ENCODE measurements around the gene FERMT1. TPM values are rescaled to one million over a fixed set of nuclear protein-coding genes. Genes with fewer than 3 reads are reported as not detected.

The FERMT1 gene
- total RNA-seq, 1 donor from 2014 or later: 9.8 TPM

GRCh38 chr20:6164421-6165341, 41.9 kb upstream of the FERMT1 start:
- TF ChIP-seq CTCF (IDR thresholded peaks at IDR 0.05): no peak
- TF ChIP-seq POLR2AphosphoS5 (IDR thresholded peaks at IDR 0.05; ENCODE audit: insufficient read depth in 1 of 2, low read depth in 1 of 2): peak in 1 of 2 donors; percentile 36
- H3K9me3 ChIP-seq: no peaks in the 10 kb centered on the region
- intact Hi-C loops (cut with DNase I): no loop called here
- H3K4me1 ChIP-seq: peaks cover 15% of the 10 kb centered on the region
- H3K36me3 ChIP-seq: no peaks in the 10 kb centered on the region
- no peak for DNase-seq (ENCODE audit: extremely low spot score in 2 of 2)
- no peak overlapping the region for H3K27ac ChIP-seq
- no peaks in the 10 kb centered on the region for H3K27me3 ChIP-seq
- no peak overlapping the region for H3K4me3 ChIP-seq

- Histone ChIP-seq H3K27me3 (no peaks in the 10 kb centered on the region), H3K4me3 (no peak overlapping the region), H3K27ac (no peak overlapping the region), H3K36me3 (no peaks in the 10 kb centered on the region), H3K4me1 (peaks cover 15% of the 10 kb centered on the region), H3K9me3 (no peaks in the 10 kb centered on the region)
- TF ChIP-seq POLR2A (IDR thresholded peaks at IDR 0.05): no peak
- no peak for TF ChIP-seq POLR2AphosphoS5 (IDR thresholded peaks at IDR 0.05; ENCODE audit: insufficient read depth in 1 of 2, low read depth in 1 of 2)
- DNase-seq (ENCODE audit: extremely low spot score in 2 of 2): no peak
- intact Hi-C loops (cut with DNase I): no loop called here
These were observed 37.9 kb upstream of the FERMT1 start for GRCh38 chr20:6160736-6161135.

GRCh38 chr20:6157345-6157744, 34.5 kb upstream of the FERMT1 start:
- Histone ChIP-seq H3K27ac (no peak overlapping the region), H3K36me3 (no peaks in the 10 kb centered on the region), H3K27me3 (no peaks in the 10 kb centered on the region), H3K4me1 (no peaks in the 10 kb centered on the region), H3K9me3 (no peaks in the 10 kb centered on the region), H3K4me3 (no peak overlapping the region)
- intact Hi-C loops (cut with DNase I): no loop called here
- DNase-seq (ENCODE audit: extremely low spot score in 2 of 2): no peak
- TF ChIP-seq POLR2AphosphoS5 (IDR thresholded peaks at IDR 0.05; ENCODE audit: insufficient read depth in 1 of 2, low read depth in 1 of 2) (no peak), POLR2A (IDR thresholded peaks at IDR 0.05) (no peak), CTCF (IDR thresholded peaks at IDR 0.05) (no peak)

- Histone ChIP-seq H3K27me3 (no peaks in the 10 kb centered on the region), H3K9me3 (no peaks in the 10 kb centered on the region), H3K4me1 (no peaks in the 10 kb centered on the region), H3K27ac (no peak overlapping the region), H3K36me3 (no peaks in the 10 kb centered on the region), H3K4me3 (no peak overlapping the region)
- DNase-seq (ENCODE audit: extremely low spot score in 2 of 2): no peak
- intact Hi-C loops (cut with DNase I): no loop called here
- TF ChIP-seq POLR2A (IDR thresholded peaks at IDR 0.05): no peak
- no peak for TF ChIP-seq POLR2AphosphoS5 (IDR thresholded peaks at IDR 0.05; ENCODE audit: insufficient read depth in 1 of 2, low read depth in 1 of 2)
- no peak for TF ChIP-seq CTCF (IDR thresholded peaks at IDR 0.05)
These were observed 29.9 kb upstream of the FERMT1 start for GRCh38 chr20:6152777-6153176.

GRCh38 chr20:6148073-6148472, 25.2 kb upstream of the FERMT1 start:
- H3K9me3 ChIP-seq: no peaks in the 10 kb centered on the region
- no peaks in the 10 kb centered on the region for H3K36me3 ChIP-seq
- DNase-seq (ENCODE audit: extremely low spot score in 2 of 2): no peak
- H3K27me3 ChIP-seq: no peaks in the 10 kb centered on the region
- no peak overlapping the region for H3K4me3 ChIP-seq
- TF ChIP-seq CTCF (IDR thresholded peaks at IDR 0.05) (no peak), POLR2AphosphoS5 (IDR thresholded peaks at IDR 0.05; ENCODE audit: insufficient read depth in 1 of 2, low read depth in 1 of 2) (no peak), POLR2A (IDR thresholded peaks at IDR 0.05) (no peak)
- H3K27ac ChIP-seq: no peak overlapping the region
- H3K4me1 ChIP-seq: no peaks in the 10 kb centered on the region
- intact Hi-C loops (cut with DNase I): no loop called here
